HepG2 (cell line): ENCODE data around the gene LSMEM2. TPM values are rescaled to one million over a fixed set of nuclear protein-coding genes. Genes with fewer than 3 reads are reported as not detected.

Experiments used
- HMGXB3 ChIP-seq: sonication (generic); formaldehyde crosslinking; IDR thresholded peaks from 2 replicates; pipeline ENCODE4 v1.4.0; 2020; ENCODE audit warnings: missing genetic modification reagents, borderline replicate concordance
- HMGXB4 ChIP-seq, 2 experiments: sonication (generic) in 1 of 2; formaldehyde crosslinking in 1 of 2; IDR thresholded peaks; 2 replicates each; pipeline versions ENCODE4 v1.4.0 to v1.6.1; 2018 to 2020; ENCODE audit warnings: missing genetic modification reagents in 2 of 2, borderline replicate concordance in 1 of 2, low read depth in 1 of 2, mild to moderate bottlenecking in 1 of 2, missing biosample characterization in 1 of 2
- MLX ChIP-seq: IDR thresholded peaks from 2 replicates; pipeline ENCODE4 v1.6.1; 2016
- MXD1 ChIP-seq: sonication (generic); formaldehyde crosslinking; IDR thresholded peaks from 2 replicates; pipeline ENCODE4 v1.4.0; 2020; ENCODE audit warnings: mild to moderate bottlenecking, missing genetic modification reagents
- POLR2AphosphoS2 ChIP-seq: IDR thresholded peaks from 2 replicates; pipeline ENCODE4 v1.6.1; 2011; ENCODE audit warnings: low read depth, low read length, improper control_type of control experiment
- PREB ChIP-seq: sonication (generic); formaldehyde crosslinking; IDR thresholded peaks from 2 replicates; pipeline ENCODE4 v1.4.0; 2020; ENCODE audit warnings: missing genetic modification reagents
- RFXANK ChIP-seq: IDR thresholded peaks from 2 replicates; pipeline ENCODE4 v1.6.1; 2016
- SMC3 ChIP-seq: IDR thresholded peaks from 2 replicates; pipeline ENCODE4 v1.6.1; 2011; ENCODE audit warnings: low read length, improper control_type of control experiment
- SRY ChIP-seq: sonication (generic); formaldehyde crosslinking; IDR thresholded peaks from 2 replicates; pipeline ENCODE4 v1.8.0; 2022; ENCODE audit warnings: mild to moderate bottlenecking, missing genetic modification reagents
- THYN1 ChIP-seq: sonication (generic); formaldehyde crosslinking; IDR thresholded peaks from 2 replicates; pipeline ENCODE4 v1.8.1; 2023; ENCODE audit warnings: low read depth, mild to moderate bottlenecking, moderate library complexity, missing genetic modification reagents, borderline replicate concordance
- ZHX1 ChIP-seq: sonication (generic); formaldehyde crosslinking; IDR thresholded peaks from 2 replicates; pipeline ENCODE4 v1.8.1; 2022; ENCODE audit warnings: low read depth, mild to moderate bottlenecking, missing genetic modification reagents
- ZNF256 ChIP-seq: sonication (generic); formaldehyde crosslinking; conservative IDR thresholded peaks from 2 replicates; pipeline ENCODE4 v1.4.0; 2020; ENCODE audit warnings: missing genetic modification reagents
- ZNF337 ChIP-seq: sonication (generic); formaldehyde crosslinking; IDR thresholded peaks from 2 replicates; pipeline ENCODE4 v1.5.1; 2020; ENCODE audit warnings: missing genetic modification reagents, low read depth, mild to moderate bottlenecking, borderline replicate concordance
- ZNF441 ChIP-seq: sonication (generic); formaldehyde crosslinking; IDR thresholded peaks from 2 replicates; pipeline ENCODE4 v1.7.0; 2021; ENCODE audit warnings: missing genetic modification reagents, borderline replicate concordance
- ZNF841 ChIP-seq: sonication (generic); formaldehyde crosslinking; IDR thresholded peaks from 2 replicates; pipeline ENCODE4 v1.8.1; 2023; ENCODE audit warnings: missing genetic modification reagents, borderline replicate concordance
- polyA plus RNA-seq, 8 experiments: library from polyadenylated mRNA; depleted of rRNA in 3 of 8; stranded (reverse) in 7 of 8; unstranded in 1 of 8; fragments of >200 nt; fragmentation: Illumina TruSeq in 4 of 8; extraction: Trizol in 4 of 8; gene quantifications; 2 replicates each; pipeline versions ENCODE4 v1.2.1 to v1.2.3, GENCODE V29; 2011 to 2016; ENCODE audit warnings: low read depth in 4 of 8, missing spikeins in 1 of 8, mixed read lengths in 1 of 8; ENCODE audit not compliant: insufficient read depth in 1 of 8
- total RNA-seq, 5 experiments: library from RNA; depleted of rRNA; stranded (reverse); fragments of >200 nt; fragmentation: Illumina TruSeq; extraction: Trizol; gene quantifications; 2 replicates each; pipeline ENCODE4 v1.2.3, GENCODE V29; 2016; ENCODE audit warnings: low read depth in 1 of 5

LSMEM2 gene
- total and polyA plus RNA-seq, 2 of the 13 experiments (the other 11 are each of a cell fraction or from before 2014, with no cell fraction given) = 0.07 to 0.41 TPM

- TF ChIP-seq PREB (no peak), ZNF256 (CRISPR knock-in tag) (no peak), ZNF841 (no peak), MXD1 (CRISPR knock-in tag) (peak; percentile 26; the same call in 1 of the 2 replicates), MLX (CRISPR knock-in tag) (no peak; the same call in 1 of the 2 replicates), ZHX1 (peak; percentile 90), HMGXB4 (CRISPR knock-in tag; IDR thresholded peaks at IDR 0.05; ENCODE audit: borderline replicate concordance in 1 of 2, low read depth in 1 of 2) (peak in 1 of 2 experiments; percentile 79; a peak in 2 of 4 replicates), RFXANK (CRISPR knock-in tag) (no peak), POLR2AphosphoS2 (no peak), SMC3 (no peak), ZNF337 (CRISPR knock-in tag) (no peak), THYN1 (CRISPR knock-in tag) (no peak), HMGXB3 (CRISPR knock-in tag) (no peak), ZNF441 (CRISPR knock-in tag) (peak; percentile 14), SRY (peak; percentile 71)
These were observed 20.1 kb downstream of the LSMEM2 start, which contains the start of the genes HYAL3 and NAA80 (continued) for GRCh38 chr3:50298836-50299637.
